Measurements from ENCODE around the gene SMCO2.

SMCO2 gene

GRCh38 chr12:27531896-27532295 lies 85.4 kb downstream of the SMCO2 start (continued):
- TF ChIP-seq, protein P1, sequence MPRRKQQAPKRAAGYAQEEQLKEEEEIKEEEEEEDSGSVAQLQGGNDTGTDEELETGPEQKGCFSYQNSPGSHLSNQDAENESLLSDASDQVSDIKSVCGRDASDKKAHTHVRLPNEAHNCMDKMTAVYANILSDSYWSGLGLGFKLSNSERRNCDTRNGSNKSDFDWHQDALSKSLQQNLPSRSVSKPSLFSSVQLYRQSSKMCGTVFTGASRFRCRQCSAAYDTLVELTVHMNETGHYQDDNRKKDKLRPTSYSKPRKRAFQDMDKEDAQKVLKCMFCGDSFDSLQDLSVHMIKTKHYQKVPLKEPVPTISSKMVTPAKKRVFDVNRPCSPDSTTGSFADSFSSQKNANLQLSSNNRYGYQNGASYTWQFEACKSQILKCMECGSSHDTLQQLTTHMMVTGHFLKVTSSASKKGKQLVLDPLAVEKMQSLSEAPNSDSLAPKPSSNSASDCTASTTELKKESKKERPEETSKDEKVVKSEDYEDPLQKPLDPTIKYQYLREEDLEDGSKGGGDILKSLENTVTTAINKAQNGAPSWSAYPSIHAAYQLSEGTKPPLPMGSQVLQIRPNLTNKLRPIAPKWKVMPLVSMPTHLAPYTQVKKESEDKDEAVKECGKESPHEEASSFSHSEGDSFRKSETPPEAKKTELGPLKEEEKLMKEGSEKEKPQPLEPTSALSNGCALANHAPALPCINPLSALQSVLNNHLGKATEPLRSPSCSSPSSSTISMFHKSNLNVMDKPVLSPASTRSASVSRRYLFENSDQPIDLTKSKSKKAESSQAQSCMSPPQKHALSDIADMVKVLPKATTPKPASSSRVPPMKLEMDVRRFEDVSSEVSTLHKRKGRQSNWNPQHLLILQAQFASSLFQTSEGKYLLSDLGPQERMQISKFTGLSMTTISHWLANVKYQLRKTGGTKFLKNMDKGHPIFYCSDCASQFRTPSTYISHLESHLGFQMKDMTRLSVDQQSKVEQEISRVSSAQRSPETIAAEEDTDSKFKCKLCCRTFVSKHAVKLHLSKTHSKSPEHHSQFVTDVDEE (CRISPR knock-in tag; IDR thresholded peaks at IDR 0.05) = no peak
- TF ChIP-seq TCF4 (CRISPR knock-in tag; IDR thresholded peaks at IDR 0.05; ENCODE audit: borderline replicate concordance) (no peak), CSRNP3 (CRISPR knock-in tag; IDR thresholded peaks at IDR 0.05) (no peak), BACH2 (CRISPR knock-in tag; IDR thresholded peaks at IDR 0.05; ENCODE audit: borderline replicate concordance) (no peak), ISL1 (CRISPR knock-in tag; IDR thresholded peaks at IDR 0.05) (no peak), ZNF8 (CRISPR knock-in tag; IDR thresholded peaks at IDR 0.05) (no peak), GLIS3 (CRISPR knock-in tag; IDR thresholded peaks at IDR 0.05) (no peak), RARB (CRISPR knock-in tag; IDR thresholded peaks at IDR 0.05) (no peak)

DNA sequence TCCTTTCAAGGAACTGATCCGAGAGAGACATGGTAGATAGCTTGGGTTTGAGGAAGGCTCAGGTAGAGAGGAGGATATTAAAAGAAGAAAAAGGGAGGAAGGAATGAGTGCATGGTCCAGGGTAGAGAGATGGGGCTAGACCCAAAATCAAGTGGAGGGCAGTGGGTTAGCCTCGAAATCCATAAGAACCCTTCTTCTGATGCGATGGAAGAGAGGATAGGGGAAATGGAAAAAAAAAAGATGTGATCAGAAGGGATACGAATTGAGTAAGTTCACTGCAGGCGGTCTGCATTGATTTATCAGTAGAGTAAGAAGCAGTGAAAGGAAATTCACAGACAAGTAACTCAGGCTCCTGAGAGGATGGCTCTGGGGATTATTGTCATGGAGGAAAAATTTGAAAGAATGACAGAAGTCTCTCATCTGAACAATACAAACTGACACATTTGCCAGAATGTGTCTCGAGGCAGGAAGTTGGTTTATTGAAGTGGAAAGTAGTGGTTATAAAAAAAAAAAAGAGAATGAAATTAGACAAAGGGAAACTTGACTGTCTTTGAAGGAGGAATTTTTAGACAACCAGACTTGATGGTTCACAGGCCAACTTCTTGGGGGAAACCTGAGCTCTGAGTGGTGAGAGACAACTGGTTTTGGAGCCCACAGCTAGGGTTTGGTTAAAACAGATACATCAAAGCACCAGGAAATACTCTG lies 87.7 kb downstream of the SMCO2 start:
- TF ChIP-seq ZFP30 (CRISPR knock-in tag; IDR thresholded peaks at IDR 0.05) (peak; percentile 78), CSDC2 (CRISPR knock-in tag; IDR thresholded peaks at IDR 0.05) (no peak)
- TF ChIP-seq, protein P2, sequence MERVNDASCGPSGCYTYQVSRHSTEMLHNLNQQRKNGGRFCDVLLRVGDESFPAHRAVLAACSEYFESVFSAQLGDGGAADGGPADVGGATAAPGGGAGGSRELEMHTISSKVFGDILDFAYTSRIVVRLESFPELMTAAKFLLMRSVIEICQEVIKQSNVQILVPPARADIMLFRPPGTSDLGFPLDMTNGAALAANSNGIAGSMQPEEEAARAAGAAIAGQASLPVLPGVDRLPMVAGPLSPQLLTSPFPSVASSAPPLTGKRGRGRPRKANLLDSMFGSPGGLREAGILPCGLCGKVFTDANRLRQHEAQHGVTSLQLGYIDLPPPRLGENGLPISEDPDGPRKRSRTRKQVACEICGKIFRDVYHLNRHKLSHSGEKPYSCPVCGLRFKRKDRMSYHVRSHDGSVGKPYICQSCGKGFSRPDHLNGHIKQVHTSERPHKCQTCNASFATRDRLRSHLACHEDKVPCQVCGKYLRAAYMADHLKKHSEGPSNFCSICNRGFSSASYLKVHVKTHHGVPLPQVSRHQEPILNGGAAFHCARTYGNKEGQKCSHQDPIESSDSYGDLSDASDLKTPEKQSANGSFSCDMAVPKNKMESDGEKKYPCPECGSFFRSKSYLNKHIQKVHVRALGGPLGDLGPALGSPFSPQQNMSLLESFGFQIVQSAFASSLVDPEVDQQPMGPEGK (CRISPR knock-in tag; IDR thresholded peaks at IDR 0.05; ENCODE audit: borderline replicate concordance) = no peak
- ATAC-seq = peak; percentile 60

GRCh38 chr12:27534765-27535161 lies 88.2 kb downstream of the SMCO2 start:
- TF ChIP-seq BACH2 (CRISPR knock-in tag; IDR thresholded peaks at IDR 0.05; ENCODE audit: borderline replicate concordance) (no peak), CSDC2 (CRISPR knock-in tag; IDR thresholded peaks at IDR 0.05) (no peak), OSR1 (CRISPR knock-in tag; IDR thresholded peaks at IDR 0.05) (no peak), CSRNP3 (CRISPR knock-in tag; IDR thresholded peaks at IDR 0.05) (no peak), TOX (CRISPR knock-in tag; IDR thresholded peaks at IDR 0.05; ENCODE audit: borderline replicate concordance) (no peak), RARB (CRISPR knock-in tag; IDR thresholded peaks at IDR 0.05) (no peak), ZC3H10 (CRISPR knock-in tag; IDR thresholded peaks at IDR 0.05) (no peak), ESRRG (CRISPR knock-in tag; IDR thresholded peaks at IDR 0.05) (no peak), TCF4 (CRISPR knock-in tag; IDR thresholded peaks at IDR 0.05; ENCODE audit: borderline replicate concordance) (no peak), PPARA (CRISPR knock-in tag; IDR thresholded peaks at IDR 0.05; ENCODE audit: borderline replicate concordance) (no peak), ZNF70 (CRISPR knock-in tag; IDR thresholded peaks at IDR 0.05) (no peak), ISL1 (CRISPR knock-in tag; IDR thresholded peaks at IDR 0.05) (no peak), ZNF8 (CRISPR knock-in tag; IDR thresholded peaks at IDR 0.05) (no peak)
- TF ChIP-seq, protein P1 (CRISPR knock-in tag; IDR thresholded peaks at IDR 0.05) = no peak
- no peak for ATAC-seq

Measured in SK-N-SH treated with all-trans-retinoic acid at 6 μM for 48 hours (cell line).